Spleen (tissue), 7 donors: Measurements from ENCODE around the gene DNAJC1.

Experiments
- CTCF ChIP-seq, 11 experiments: fragments of 200-600 bp in 7 of 11; fragments of 450-650 bp in 4 of 11; sonication (generic) in 4 of 11; IDR thresholded peaks in 8 of 11; conservative IDR thresholded peaks in 3 of 11; 1 replicate in 7 of 11; 2 replicates in 4 of 11; pipeline versions ENCODE4 v1.4.0 to v1.8.0; 2016 to 2021; ENCODE audit warnings: antibody characterized with exemption in 11 of 11, inconsistent platforms in 4 of 11, mild to moderate bottlenecking in 1 of 11
- POLR2A ChIP-seq, 3 donors: fragments of 450-650 bp; IDR thresholded peaks; one replicate each; pipeline ENCODE4 v1.5.1; 2017; ENCODE audit warnings: antibody characterized with exemption in 3 of 3, mild to moderate bottlenecking in 1 of 3
- donor health status: DM: no; HTN: no; CAD: no; lungs with moderate emphysema.
- donor health status: DM: no; HTN: no; CAD: no.
- donor health status: DM: no; HTN: no; CAD: no.

GRCh38 chr10:21757185-21757901, 246.2 kb downstream of the DNAJC1 start:
- TF ChIP-seq CTCF (IDR thresholded peaks at IDR 0.05 in 8 of 11, conservative IDR thresholded peaks at IDR 0.05 in 3 of 11) (no peak), POLR2A (IDR thresholded peaks at IDR 0.05) (no peak)
